DOHH2 (cell line): Measurements from ENCODE around the gene SKAP1.
"Not testable (repeated sequence)": the region's sequence is repeated elsewhere in the genome, so short reads cannot be mapped to it uniquely, and the experiment has no call there.

Experiments
- H3F3A ChIP-seq: fragments of 200-600 bp; sonication (generic), shearing (Covaris generic); 2 replicates; pipeline ENCODE4 v1.6.0; 2016; ENCODE audit warnings: antibody characterized with exemption, mild to moderate bottlenecking; ENCODE audit not compliant: control insufficient read depth, insufficient read depth
- H3K27ac ChIP-seq: fragments of 200-600 bp; sonication (generic); 2 replicates; pipeline ENCODE4 v1.5.1; 2014; ENCODE audit warnings: low read depth, mild to moderate bottlenecking, low read length, moderate library complexity
- H3K27me3 ChIP-seq: fragments of 200-600 bp; sonication (generic); 2 replicates; pipeline ENCODE4 v1.6.1; 2014; ENCODE audit warnings: mild to moderate bottlenecking, low read length, mixed read lengths; ENCODE audit not compliant: control insufficient read depth
- H3K36me3 ChIP-seq: fragments of 200-600 bp; sonication (generic); 2 replicates; pipeline ENCODE4 v1.6.1; 2014; ENCODE audit warnings: mild to moderate bottlenecking, low read length, moderate library complexity, mixed read lengths; ENCODE audit not compliant: control insufficient read depth
- H3K4me1 ChIP-seq: fragments of 200-600 bp; sonication (generic); 2 replicates; pipeline ENCODE4 v1.6.1; 2014; ENCODE audit warnings: mild to moderate bottlenecking, low read length, mixed read lengths; ENCODE audit not compliant: control insufficient read depth
- H3K4me2 ChIP-seq: fragments of 200-600 bp; sonication (generic); 2 replicates; pipeline ENCODE4 v1.6.0; 2014; ENCODE audit warnings: mild to moderate bottlenecking, low read length, moderate library complexity
- H3K4me3 ChIP-seq: fragments of 200-600 bp; sonication (generic); 2 replicates; pipeline ENCODE4 v1.5.1; 2014; ENCODE audit warnings: mild to moderate bottlenecking, low read length, mixed read lengths
- H3K79me2 ChIP-seq: fragments of 200-600 bp; sonication (generic); 2 replicates; pipeline ENCODE4 v1.6.1; 2014; ENCODE audit warnings: mild to moderate bottlenecking, low read length, mixed read lengths; ENCODE audit not compliant: control insufficient read depth
- H3K9me2 ChIP-seq: fragments of 200-600 bp; sonication (generic); replicated peaks from 2 replicates; pipeline ENCODE4 v1.6.1; 2014; ENCODE audit warnings: mild to moderate bottlenecking, low read length, mixed read lengths; ENCODE audit not compliant: control insufficient read depth
- H3K9me3 ChIP-seq: fragments of 200-600 bp; sonication (generic); 2 replicates; pipeline ENCODE4 v1.6.1; 2014; ENCODE audit warnings: antibody characterized with exemption, low read length, mixed read lengths; ENCODE audit not compliant: control insufficient read depth, insufficient read depth
- H4K20me1 ChIP-seq: fragments of 200-600 bp; sonication (generic); 2 replicates; pipeline ENCODE4 v1.6.0; 2014; ENCODE audit warnings: low read depth, mild to moderate bottlenecking, antibody characterized with exemption, low read length, moderate library complexity; ENCODE audit not compliant: control insufficient read depth, insufficient read depth
- CTCF ChIP-seq: fragments of 200-600 bp; sonication (generic); IDR thresholded peaks from one replicate; pipeline ENCODE4 v1.5.1; 2014; ENCODE audit warnings: antibody characterized with exemption, mild to moderate bottlenecking, low read depth, low read length; ENCODE audit not compliant: poor library complexity, severe bottlenecking
- EZH2phosphoT487 ChIP-seq: fragments of 200-600 bp; sonication (generic); IDR thresholded peaks from 2 replicates; pipeline ENCODE4 v1.6.1; 2017; ENCODE audit warnings: borderline replicate concordance, mild to moderate bottlenecking, antibody characterized with exemption, low read length, moderate library complexity, mixed read lengths

The SKAP1 gene

GRCh38 chr17:48426019-48426665 is 3.9 kb downstream of the SKAP1 start:
- H3F3A ChIP-seq: no peaks in the 10 kb centered on the region
- no peak overlapping the region for H3K27ac ChIP-seq
- no peaks in the 10 kb centered on the region for H3K79me2 ChIP-seq
- H3K27me3 ChIP-seq: peaks cover 38% of the 10 kb centered on the region
- no peaks in the 10 kb centered on the region for H4K20me1 ChIP-seq
- H3K4me2 ChIP-seq: no peak overlapping the region
- no peaks in the 10 kb centered on the region for H3K9me3 ChIP-seq
- no peaks in the 10 kb centered on the region for H3K36me3 ChIP-seq
- H3K4me3 ChIP-seq: no peak overlapping the region
- H3K4me1 ChIP-seq: peaks cover 26% of the 10 kb centered on the region
- H3K9me2 ChIP-seq: no peaks in the 10 kb centered on the region
- TF ChIP-seq CTCF: no peak
- TF ChIP-seq EZH2phosphoT487: no peak

GRCh38 chr17:48422060-48422459 is 8.0 kb downstream of the SKAP1 start:
- H3K79me2 ChIP-seq, H3K9me2 ChIP-seq, H3K36me3 ChIP-seq, H3K27ac ChIP-seq, H3K9me3 ChIP-seq, H3K4me3 ChIP-seq, H4K20me1 ChIP-seq, H3K4me2 ChIP-seq, H3F3A ChIP-seq: not testable (repeated sequence)
- Histone ChIP-seq H3K27me3 (peaks cover 10% of the 10 kb centered on the region), H3K4me1 (peaks cover 10% of the 10 kb centered on the region; the same call in 1 of the 2 replicates)

GRCh38 chr17:48420823-48421222 is 9.2 kb downstream of the SKAP1 start:
- H3K79me2 ChIP-seq: no peaks in the 10 kb centered on the region
- H3K9me2 ChIP-seq: no peaks in the 10 kb centered on the region
- no peaks in the 10 kb centered on the region for H3F3A ChIP-seq
- H3K4me2 ChIP-seq: no peak overlapping the region
- no peak for TF ChIP-seq EZH2phosphoT487
- TF ChIP-seq CTCF: no peak
- no peaks in the 10 kb centered on the region for H4K20me1 ChIP-seq
- no peaks in the 10 kb centered on the region for H3K4me1 ChIP-seq
- no peaks in the 10 kb centered on the region for H3K36me3 ChIP-seq
- peaks cover 22% of the 10 kb centered on the region for H3K27me3 ChIP-seq
- H3K9me3 ChIP-seq: no peaks in the 10 kb centered on the region
- no peak overlapping the region for H3K4me3 ChIP-seq
- H3K27ac ChIP-seq: no peak overlapping the region

GRCh38 chr17:48416971-48417370 is 13.0 kb downstream of the SKAP1 start:
- Histone ChIP-seq H3K36me3 (no peaks in the 10 kb centered on the region), H3K79me2 (no peaks in the 10 kb centered on the region), H3K4me2 (no peak overlapping the region), H3K4me1 (no peaks in the 10 kb centered on the region), H3K9me2 (no peaks in the 10 kb centered on the region), H3K27me3 (peaks cover 43% of the 10 kb centered on the region), H4K20me1 (no peaks in the 10 kb centered on the region), H3K9me3 (no peaks in the 10 kb centered on the region), H3K4me3 (no peak overlapping the region), H3F3A (no peaks in the 10 kb centered on the region), H3K27ac (no peak overlapping the region)
- TF ChIP-seq EZH2phosphoT487 (no peak), CTCF (no peak)
